H1 (cell line): ENCODE results near the gene CD84. TPM values are rescaled to one million over a fixed set of nuclear protein-coding genes. Genes with fewer than 3 reads are reported as not detected.

ENCODE experiments used
- CTCF ChIA-PET: fragments of 300-600 bp; sonication (Branson Sonifier 250); formaldehyde crosslinking; loops from one replicate; lab custom pipeline; 2021; ENCODE audit not compliant: partially characterized antibody; lab: Charles Lee
- POLR2A ChIA-PET: fragments of 300-600 bp; sonication (Branson Sonifier 250); formaldehyde crosslinking; loops from one replicate; lab custom pipeline; 2021; ENCODE audit warnings: inconsistent platforms; ENCODE audit not compliant: partially characterized antibody; lab: Charles Lee
- DNase-seq, 2 experiments: peaks; one replicate each; pipeline versions ENCODE4 v3.0.0 to v3.0.0-alpha.2; 2010 to 2022; ENCODE audit warnings: low spot score in 2 of 2, low read depth in 1 of 2, mixed read lengths in 1 of 2
- FAIRE-seq: peaks from 2 replicates; lab custom pipeline; 2011; peaks lifted over from hg19 to GRCh38; lab: Jason Lieb, UNC
- H2AFZ ChIP-seq: 2 replicates; pipeline ENCODE4 v1.8.1; 2012; ENCODE audit warnings: low read length, inconsistent platforms
- H2AK5ac ChIP-seq: 2 replicates; pipeline ENCODE4 v1.6.1; 2013; ENCODE audit warnings: low read depth, low read length
- H2BK120ac ChIP-seq: replicated peaks from 2 replicates; pipeline ENCODE3; 2013; ENCODE audit warnings: low read depth, low read length, inconsistent platforms
- H2BK12ac ChIP-seq: 2 replicates; pipeline ENCODE4 v1.6.1; 2013; ENCODE audit warnings: low read depth, low read length
- H2BK15ac ChIP-seq: 2 replicates; pipeline ENCODE4 v1.6.1; 2013; ENCODE audit warnings: low read length
- H2BK20ac ChIP-seq: 2 replicates; pipeline ENCODE4 v1.6.1; 2013; ENCODE audit warnings: low read length
- H2BK5ac ChIP-seq: 2 replicates; pipeline ENCODE4 v1.6.1; 2013; ENCODE audit warnings: low read depth, low read length
- H3K14ac ChIP-seq: 2 replicates; pipeline ENCODE4 v1.6.1; 2013; ENCODE audit warnings: inconsistent platforms; ENCODE audit not compliant: insufficient read length
- H3K18ac ChIP-seq: 2 replicates; pipeline ENCODE4 v1.6.1; 2013; ENCODE audit warnings: low read length; ENCODE audit errors: extremely low read depth
- H3K23ac ChIP-seq: 2 replicates; pipeline ENCODE4 v1.6.1; 2013; ENCODE audit warnings: inconsistent platforms; ENCODE audit not compliant: insufficient read length
- H3K23me2 ChIP-seq: 2 replicates; pipeline ENCODE4 v1.6.1; 2013; ENCODE audit warnings: low read depth, low read length
- H3K27ac ChIP-seq: 2 replicates; pipeline ENCODE4 v1.6.1; 2011; ENCODE audit warnings: low read depth, low read length, inconsistent platforms
- H3K27me3 ChIP-seq, 4 experiments: replicated peaks in 1 of 4; 1 replicate in 1 of 4; 2 replicates in 3 of 4; pipeline versions ENCODE4 v1.6.1 to v1.8.1; 2011 to 2013; ENCODE audit warnings: low read length in 3 of 4, mild to moderate bottlenecking in 3 of 4, inconsistent platforms in 2 of 4, mixed read lengths in 2 of 4, moderate library complexity in 1 of 4; ENCODE audit not compliant: control insufficient read depth in 3 of 4, insufficient read depth in 3 of 4; ENCODE audit errors: extremely low read depth in 1 of 4
- H3K36me3 ChIP-seq, 4 experiments: 2 replicates each; pipeline versions ENCODE4 v1.6.1 to v1.8.1; 2011 to 2013; ENCODE audit warnings: mild to moderate bottlenecking in 4 of 4, low read length in 3 of 4, moderate library complexity in 2 of 4, control low read depth in 1 of 4, inconsistent platforms in 1 of 4; ENCODE audit not compliant: insufficient read depth in 4 of 4, control insufficient read depth in 2 of 4
- H3K4ac ChIP-seq: replicated peaks from 2 replicates; pipeline ENCODE3; 2013; ENCODE audit warnings: low read length, low read depth, mixed read lengths, inconsistent platforms; ENCODE audit not compliant: insufficient read length
- H3K4me1 ChIP-seq, 4 experiments: replicated peaks in 1 of 4; 1 replicate in 1 of 4; 2 replicates in 3 of 4; pipeline versions ENCODE4 v1.6.1 to v1.8.1; 2011 to 2013; ENCODE audit warnings: low read length in 3 of 4, inconsistent platforms in 2 of 4, mixed read lengths in 1 of 4; ENCODE audit not compliant: insufficient read depth in 4 of 4, control insufficient read depth in 3 of 4
- H3K4me2 ChIP-seq, 2 experiments: 2 replicates each; pipeline versions ENCODE4 v1.6.1 to v1.8.1; 2011 to 2013; ENCODE audit warnings: low read depth in 2 of 2, low read length in 2 of 2, control low read depth in 1 of 2, inconsistent platforms in 1 of 2, mild to moderate bottlenecking in 1 of 2; ENCODE audit not compliant: insufficient read depth in 1 of 2
- H3K4me3 ChIP-seq, 4 experiments: fragments of 200-600, 300-600 bp in 1 of 4; sonication (generic), shearing (Covaris generic), sonication (Bioruptor Twin) in 1 of 4; 2 replicates each; pipeline versions ENCODE4 v1.5.1 to v1.8.1; 2011 to 2016; ENCODE audit warnings: low read length in 4 of 4, low read depth in 3 of 4, control low read depth in 2 of 4, inconsistent platforms in 2 of 4, mild to moderate bottlenecking in 2 of 4, mixed read lengths in 1 of 4, moderate library complexity in 1 of 4; ENCODE audit not compliant: insufficient read depth in 2 of 4; ENCODE audit errors: extremely low read depth in 1 of 4
- H3K56ac ChIP-seq: replicated peaks from 2 replicates; pipeline ENCODE3; 2013; ENCODE audit warnings: low read depth, mild to moderate bottlenecking, mixed read lengths, low read length, inconsistent platforms; ENCODE audit not compliant: insufficient read length
- H3K79me1 ChIP-seq: 2 replicates; pipeline ENCODE4 v1.6.1; 2013; ENCODE audit warnings: low read depth, low read length, control low read depth
- H3K79me2 ChIP-seq, 2 experiments: 2 replicates each; pipeline versions ENCODE4 v1.6.1 to v1.8.1; 2012 to 2013; ENCODE audit warnings: low read length in 2 of 2, mild to moderate bottlenecking in 2 of 2, inconsistent platforms in 1 of 2; ENCODE audit not compliant: insufficient read depth in 2 of 2, control insufficient read depth in 1 of 2
- H3K9ac ChIP-seq, 4 experiments: replicated peaks in 1 of 4; 1 replicate in 1 of 4; 2 replicates in 3 of 4; pipeline versions ENCODE4 v1.6.1 to v1.8.1; 2011 to 2013; ENCODE audit warnings: low read depth in 3 of 4, low read length in 3 of 4, control low read depth in 2 of 4, mild to moderate bottlenecking in 2 of 4, moderate library complexity in 2 of 4, inconsistent platforms in 1 of 4; ENCODE audit errors: extremely low read depth in 1 of 4
- H3K9me3 ChIP-seq, 2 experiments: 2 replicates each; pipeline versions ENCODE4 v1.6.1 to v1.8.1; 2012 to 2013; ENCODE audit warnings: mild to moderate bottlenecking in 2 of 2, moderate library complexity in 2 of 2, control low read depth in 1 of 2, inconsistent platforms in 1 of 2, low read depth in 1 of 2, low read length in 1 of 2, mixed read lengths in 1 of 2; ENCODE audit not compliant: insufficient read depth in 2 of 2
- H4K20me1 ChIP-seq, 2 experiments: replicated peaks in 1 of 2; 2 replicates each; pipeline versions ENCODE3 to v1.8.1; 2011 to 2013; ENCODE audit warnings: inconsistent platforms in 2 of 2, low read length in 2 of 2, mild to moderate bottlenecking in 1 of 2; ENCODE audit not compliant: insufficient read depth in 2 of 2, control insufficient read depth in 1 of 2
- H4K5ac ChIP-seq: 2 replicates; pipeline ENCODE4 v1.6.1; 2013; ENCODE audit warnings: low read length, low read depth, mixed read lengths, inconsistent platforms; ENCODE audit not compliant: insufficient read length
- H4K8ac ChIP-seq: 2 replicates; pipeline ENCODE4 v1.8.0; 2013; ENCODE audit warnings: mild to moderate bottlenecking, moderate library complexity, low read length, inconsistent platforms; ENCODE audit not compliant: insufficient read depth; ENCODE audit errors: extremely low read depth
- H4K91ac ChIP-seq: replicated peaks from 2 replicates; pipeline ENCODE3; 2013; ENCODE audit warnings: low read length, mixed read lengths, inconsistent platforms; ENCODE audit not compliant: insufficient read length
- BRCA1 ChIP-seq: IDR thresholded peaks from 2 replicates; pipeline ENCODE4 v1.6.1; 2012; ENCODE audit warnings: low read depth, low read length, improper control_type of control experiment
- CTBP2 ChIP-seq: IDR thresholded peaks from 2 replicates; pipeline ENCODE4 v1.7.0; 2011; ENCODE audit warnings: borderline replicate concordance, mild to moderate bottlenecking, moderate library complexity, mixed read lengths, low read length; ENCODE audit not compliant: insufficient read depth, insufficient read length
- JUN ChIP-seq: IDR thresholded peaks from 2 replicates; pipeline ENCODE4 v1.6.1; 2011; ENCODE audit warnings: low read depth, mild to moderate bottlenecking, improper control_type of control experiment, low read length
- MAX ChIP-seq: IDR thresholded peaks from 2 replicates; pipeline ENCODE4 v1.6.1; 2012; ENCODE audit warnings: inconsistent platforms
- POU5F1 ChIP-seq: IDR thresholded peaks from 2 replicates; pipeline ENCODE4 v1.6.1; 2011; ENCODE audit warnings: low read depth, mild to moderate bottlenecking, low read length, moderate library complexity
- USF2 ChIP-seq: IDR thresholded peaks from 2 replicates; pipeline ENCODE4 v1.6.1; 2011; ENCODE audit warnings: low read length, improper control_type of control experiment
- WGBS, 2 experiments: shearing (Covaris generic) in 1 of 2; methylation state at CpG; one replicate each; pipeline versions ENCODE4 v1.1.6 to v1.1.7; 2013 to 2015; ENCODE audit warnings: low lambda C conversion rate in 2 of 2, mixed read lengths in 2 of 2, inconsistent platforms in 1 of 2, low coverage in 1 of 2, missing lambda C conversion rate in 1 of 2; ENCODE audit not compliant: insufficient replicate concordance in 2 of 2, insufficient coverage in 1 of 2, insufficient read length in 1 of 2; ENCODE audit errors: extremely low coverage in 1 of 2, missing lambda C conversion rate in 1 of 2; 5-methylcytosine and 5-hydroxymethylcytosine counted together
- polyA plus RNA-seq, 7 experiments: library from polyadenylated mRNA; depleted of rRNA in 3 of 7; stranded (reverse) in 5 of 7; unstranded in 2 of 7; fragments of >200 nt in 5 of 7; fragments of 200-250 nt in 2 of 7; gene quantifications; 1 replicate in 5 of 7; 2 replicates in 1 of 7; 4 replicates in 1 of 7; pipeline versions ENCODE4 v1.2.1 to v1.2.3, GENCODE V29; 2011 to 2013; ENCODE audit warnings: missing spikeins in 2 of 7, mixed read lengths in 2 of 7
- total RNA-seq: library from RNA; stranded (reverse); fragmentation: NEBNext Ultra II Directional; extraction: Animal tissue kit (Norgen Biotek cat#: 25700); gene quantifications from 2 replicates; pipeline ENCODE4 v1.2.1, GENCODE V29; 2021

The CD84 gene
- total and polyA plus RNA-seq, 2 of the 8 experiments (the other 6 are each of a cell fraction or from before 2014, with no cell fraction given): not detected

GRCh38 chr1:160541622-160542302 is 37.5 kb downstream of the CD84 start:
- Histone ChIP-seq H3K14ac (no peak overlapping the region), H3K23me2 (no peaks in the 10 kb centered on the region), H2BK5ac (no peak overlapping the region), H4K5ac (no peak overlapping the region), H3K4ac (no peak overlapping the region), H2AFZ (no peak overlapping the region), H3K56ac (no peak overlapping the region), H3K4me1 (no peaks in the 10 kb centered on the region), H2BK120ac (no peak overlapping the region), H3K36me3 (no peaks in the 10 kb centered on the region), H3K79me1 (no peaks in the 10 kb centered on the region), H3K18ac (no peak overlapping the region), H2AK5ac (no peak overlapping the region), H3K9ac (no peak overlapping the region), H3K27ac (no peak overlapping the region), H2BK12ac (no peak overlapping the region), H2BK20ac (no peak overlapping the region), H2BK15ac (no peak overlapping the region), H4K8ac (no peak overlapping the region), H3K9me3 (no peaks in the 10 kb centered on the region), H4K91ac (no peak overlapping the region), H3K23ac (no peak overlapping the region), H3K79me2 (no peaks in the 10 kb centered on the region), H3K4me3 (no peak overlapping the region), H3K4me2 (no peak overlapping the region), H3K27me3 (no peaks in the 10 kb centered on the region), H4K20me1 (no peaks in the 10 kb centered on the region)
- CTCF ChIA-PET: interaction anchor here (1.8 to 5.7 kb wide), 2 partner anchors 12 to 66 kb away, joined by 4 to 49 read pairs; no protein-coding TSS in a partner anchor
- no peak for DNase-seq
- FAIRE-seq: no peak
- WGBS, 2 experiments: 83% methylated on average over 1 of the region's 1 CpG; no CpG with 5 or more reads in 1 of the 2 experiments
- POLR2A ChIA-PET: no interaction called here
- no peak for TF ChIP-seq BRCA1
- TF ChIP-seq USF2: no peak
- no peak for TF ChIP-seq CTBP2
- TF ChIP-seq POU5F1: no peak
- TF ChIP-seq JUN: no peak
- no peak for TF ChIP-seq MAX
